Osteocyte (in vitro differentiated cells): ENCODE results near the gene HMGN4. TPM values are rescaled to one million over a fixed set of nuclear protein-coding genes. Genes with fewer than 3 reads are reported as not detected.

ENCODE experiments used
- DNase-seq: peaks from one replicate; pipeline ENCODE4 v3.0.0; 2021; ENCODE audit warnings: mixed read lengths; ENCODE audit not compliant: unreplicated experiment; ENCODE audit errors: extremely low spot score
- H3K27ac Mint-ChIP-seq: one replicate; pipeline ENCODE4 v1.8.0; 2021; ENCODE audit warnings: mild to moderate bottlenecking, mixed read lengths; ENCODE audit not compliant: unreplicated experiment
- H3K27me3 Mint-ChIP-seq: one replicate; pipeline ENCODE4 v1.8.0; 2021; ENCODE audit warnings: mixed read lengths; ENCODE audit not compliant: unreplicated experiment
- H3K36me3 Mint-ChIP-seq: one replicate; pipeline ENCODE4 v1.8.0; 2021; ENCODE audit warnings: mixed read lengths; ENCODE audit not compliant: unreplicated experiment
- H3K4me1 Mint-ChIP-seq: one replicate; pipeline ENCODE4 v1.8.0; 2021; ENCODE audit warnings: mixed read lengths; ENCODE audit not compliant: unreplicated experiment
- H3K4me3 Mint-ChIP-seq: one replicate; pipeline ENCODE4 v1.8.0; 2021; ENCODE audit warnings: mild to moderate bottlenecking, moderate library complexity, mixed read lengths; ENCODE audit not compliant: unreplicated experiment
- H3K9me3 Mint-ChIP-seq: one replicate; pipeline ENCODE4 v1.8.0; 2021; ENCODE audit warnings: mixed read lengths; ENCODE audit not compliant: unreplicated experiment
- CTCF ChIP-seq: fragments of 200-600 bp; sonication (generic); IDR thresholded peaks from 2 replicates; pipeline ENCODE4 v1.5.0; 2021; ENCODE audit warnings: antibody characterized with exemption, mild to moderate bottlenecking, moderate library complexity
- total RNA-seq: library from RNA; stranded (reverse); gene quantifications from 2 replicates; pipeline ENCODE4 v1.2.1, GENCODE V29; 2021

Gene HMGN4
- total RNA-seq, 1 donor from 2014 or later: 45.0 TPM

GRCh38 chr6:26595669-26596269, 57.6 kb downstream of the HMGN4 start:
- peaks cover 17% of the 10 kb centered on the region for H3K36me3 Mint-ChIP-seq
- no peak overlapping the region for H3K4me3 Mint-ChIP-seq
- H3K27ac Mint-ChIP-seq: no peak overlapping the region
- DNase-seq: peak; percentile 95
- no peaks in the 10 kb centered on the region for H3K9me3 Mint-ChIP-seq
- H3K4me1 Mint-ChIP-seq: peaks cover 17% of the 10 kb centered on the region
- peak; percentile 99 for TF ChIP-seq CTCF
- H3K27me3 Mint-ChIP-seq: peaks cover 37% of the 10 kb centered on the region

Other genes starting within 250 kb of the HMGN4 start
- 17.6 and 22.7 TPM in 2 replicates for gene BTN3A2, start 173.2 kb upstream of the HMGN4 start, total RNA-seq
- gene BTN2A2, start 155.3 kb upstream of the HMGN4 start, total RNA-seq: 27.8 and 32.0 TPM in 2 replicates
- 17.1 and 21.1 TPM in 2 replicates for gene BTN3A1, start 136.1 kb upstream of the HMGN4 start, total RNA-seq
- 17.3 and 17.7 TPM in 2 replicates for gene BTN3A3, start 97.9 kb upstream of the HMGN4 start, total RNA-seq
- gene BTN2A1, start 80.4 kb upstream of the HMGN4 start, total RNA-seq: 27.0 and 27.7 TPM in 2 replicates
- gene BTN1A1, start 38.1 kb upstream of the HMGN4 start, total RNA-seq: not detected in 2 replicates
- 13.1 and 13.9 TPM in 2 replicates for gene ABT1, start 58.6 kb downstream of the HMGN4 start, total RNA-seq
- gene ZNF322, start 121.4 kb downstream of the HMGN4 start, total RNA-seq: 30.6 and 33.8 TPM in 2 replicates